ENCODE results near the gene RHBDL1.

Gene RHBDL1

GRCh38 chr16:678858-679813 is 3.7 kb downstream of the RHBDL1 start:
- Histone ChIP-seq H3K27me3 (ENCODE audit: control insufficient read depth, low read length) (peaks cover 3% of the 10 kb centered on the region; the same call in 1 of the 2 replicates), H3K79me2 (ENCODE audit: control insufficient read depth, low read length) (peaks cover 36% of the 10 kb centered on the region), H3K27ac (ENCODE audit: low read depth, low read length) (peak overlapping the region; percentile 44), H3K9me3 (ENCODE audit: control insufficient read depth, insufficient read depth, low read length) (no peaks in the 10 kb centered on the region), H3K4me2 (ENCODE audit: low read length) (peak overlapping the region; percentile 88), H3K9me2 (replicated peaks; ENCODE audit: control insufficient read depth, low read length) (no peaks in the 10 kb centered on the region), H3K4me1 (ENCODE audit: control insufficient read depth, low read length) (peaks cover 45% of the 10 kb centered on the region), H3F3A (ENCODE audit: control insufficient read depth, insufficient read depth) (no peaks in the 10 kb centered on the region; the same call in 1 of the 2 replicates), H4K20me1 (ENCODE audit: control insufficient read depth, insufficient read depth, low read depth, low read length) (peaks cover 21% of the 10 kb centered on the region), H3K4me3 (ENCODE audit: low read length) (peak overlapping the region; percentile 74), H3K36me3 (ENCODE audit: control insufficient read depth, low read length) (peaks cover 34% of the 10 kb centered on the region)
- TF ChIP-seq CTCF (IDR thresholded peaks at IDR 0.05; ENCODE audit: low read depth, low read length, poor library complexity, severe bottlenecking): no peak
- TF ChIP-seq EZH2phosphoT487 (IDR thresholded peaks at IDR 0.05; ENCODE audit: borderline replicate concordance, low read length): no peak

DNA sequence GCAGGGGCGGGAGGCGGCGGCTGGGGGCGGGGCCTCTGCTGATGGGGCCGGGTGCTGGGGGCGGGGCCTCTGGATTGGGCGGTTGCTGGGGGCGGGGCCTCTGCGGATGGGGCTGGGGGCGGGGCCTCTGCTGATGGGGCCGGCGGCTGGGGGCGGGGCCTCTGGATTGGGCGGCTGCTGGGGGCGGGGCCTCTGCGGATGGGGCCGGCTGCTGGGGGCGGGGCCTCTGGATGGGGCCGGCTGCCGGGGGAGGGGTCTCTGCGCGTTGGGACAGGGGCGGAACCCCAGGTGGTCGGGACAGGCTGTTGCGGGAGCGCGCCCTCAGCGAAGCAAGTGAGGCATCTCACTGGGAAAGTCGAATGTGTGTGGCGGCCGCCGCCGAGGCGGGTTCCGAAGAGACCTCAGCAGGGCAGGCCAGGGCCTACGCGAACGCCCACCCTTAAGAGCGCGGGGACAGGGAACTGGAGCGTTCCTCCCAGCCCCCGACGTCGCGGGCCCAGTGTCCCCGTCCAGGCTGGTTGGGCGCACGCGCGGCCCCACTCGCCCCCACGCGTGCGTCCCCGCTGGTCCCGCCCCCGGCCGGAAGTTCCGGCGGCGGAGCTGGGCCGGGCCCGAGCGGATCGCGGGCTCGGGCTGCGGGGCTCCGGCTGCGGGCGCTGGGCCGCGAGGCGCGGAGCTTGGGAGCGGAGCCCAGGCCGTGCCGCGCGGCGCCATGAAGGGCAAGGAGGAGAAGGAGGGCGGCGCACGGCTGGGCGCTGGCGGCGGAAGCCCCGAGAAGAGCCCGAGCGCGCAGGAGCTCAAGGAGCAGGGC is 4.5 kb downstream of the RHBDL1 start, which contains the start of gene STUB1:
Gene STUB1, plus strand, starts transcription at position 597 of the 811 bp plus-strand sequence. Its CDS starts 116 bp downstream, at position 713.
- TF ChIP-seq EZH2phosphoT487 (IDR thresholded peaks at IDR 0.05; ENCODE audit: borderline replicate concordance, low read length) (no peak), CTCF (IDR thresholded peaks at IDR 0.05; ENCODE audit: low read depth, low read length, poor library complexity, severe bottlenecking) (no peak)
- H3K79me2 ChIP-seq (ENCODE audit: control insufficient read depth, low read length): peaks cover 36% of the 10 kb centered on the region
- peaks cover 19% of the 10 kb centered on the region for H4K20me1 ChIP-seq (ENCODE audit: control insufficient read depth, insufficient read depth, low read depth, low read length)
- H3K4me3 ChIP-seq (ENCODE audit: low read length): peak within 1 kb of the TSS; percentile 98
- H3K27me3 ChIP-seq (ENCODE audit: control insufficient read depth, low read length): peaks cover 3% of the 10 kb centered on the region; the same call in 1 of the 2 replicates
- H3F3A ChIP-seq (ENCODE audit: control insufficient read depth, insufficient read depth): no peaks in the 10 kb centered on the region; the same call in 1 of the 2 replicates
- H3K36me3 ChIP-seq (ENCODE audit: control insufficient read depth, low read length): peaks cover 33% of the 10 kb centered on the region
- peaks cover 47% of the 10 kb centered on the region for H3K4me1 ChIP-seq (ENCODE audit: control insufficient read depth, low read length)
- no peaks in the 10 kb centered on the region for H3K9me3 ChIP-seq (ENCODE audit: control insufficient read depth, insufficient read depth, low read length)
- H3K9me2 ChIP-seq (replicated peaks; ENCODE audit: control insufficient read depth, low read length): no peaks in the 10 kb centered on the region
- H3K4me2 ChIP-seq (ENCODE audit: low read length): peak within 1 kb of the TSS; percentile 97
- H3K27ac ChIP-seq (ENCODE audit: low read depth, low read length): peak within 1 kb of the TSS; percentile 60

DNA sequence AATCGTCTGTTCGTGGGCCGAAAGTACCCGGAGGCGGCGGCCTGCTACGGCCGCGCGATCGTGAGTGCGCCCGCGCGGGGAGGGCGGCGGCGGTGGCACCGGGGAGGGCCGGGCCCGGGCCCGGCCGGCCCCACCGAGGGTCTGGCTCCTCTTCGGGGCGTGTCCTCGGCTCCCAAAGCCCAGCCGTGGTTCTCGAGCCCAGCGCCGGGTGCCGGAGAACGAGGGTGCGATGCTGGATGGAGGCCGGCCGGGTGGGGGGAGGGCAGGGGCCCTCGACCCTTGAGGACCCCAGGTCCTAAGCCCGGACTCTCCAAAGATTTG is 5.1 kb downstream of the RHBDL1 start:
- Histone ChIP-seq H3K27ac (ENCODE audit: low read depth, low read length) (peak overlapping the region; percentile 60), H3K4me3 (ENCODE audit: low read length) (peak overlapping the region; percentile 98), H3K36me3 (ENCODE audit: control insufficient read depth, low read length) (peaks cover 39% of the 10 kb centered on the region), H3K4me1 (ENCODE audit: control insufficient read depth, low read length) (peaks cover 45% of the 10 kb centered on the region), H3K27me3 (ENCODE audit: control insufficient read depth, low read length) (no peaks in the 10 kb centered on the region), H3K4me2 (ENCODE audit: low read length) (peak overlapping the region; percentile 97), H3K9me3 (ENCODE audit: control insufficient read depth, insufficient read depth, low read length) (no peaks in the 10 kb centered on the region), H3K79me2 (ENCODE audit: control insufficient read depth, low read length) (peaks cover 36% of the 10 kb centered on the region), H3F3A (ENCODE audit: control insufficient read depth, insufficient read depth) (no peaks in the 10 kb centered on the region; the same call in 1 of the 2 replicates), H4K20me1 (ENCODE audit: control insufficient read depth, insufficient read depth, low read depth, low read length) (peaks cover 19% of the 10 kb centered on the region), H3K9me2 (replicated peaks; ENCODE audit: control insufficient read depth, low read length) (no peaks in the 10 kb centered on the region)
- TF ChIP-seq CTCF (IDR thresholded peaks at IDR 0.05; ENCODE audit: low read depth, low read length, poor library complexity, severe bottlenecking): no peak
- no peak for TF ChIP-seq EZH2phosphoT487 (IDR thresholded peaks at IDR 0.05; ENCODE audit: borderline replicate concordance, low read length)
